ENCODE results near the gene COX8C.
"Not testable (repeated sequence)": the region's sequence is repeated elsewhere in the genome, so short reads cannot be mapped to it uniquely, and the experiment has no call there.

COX8C gene

DNA sequence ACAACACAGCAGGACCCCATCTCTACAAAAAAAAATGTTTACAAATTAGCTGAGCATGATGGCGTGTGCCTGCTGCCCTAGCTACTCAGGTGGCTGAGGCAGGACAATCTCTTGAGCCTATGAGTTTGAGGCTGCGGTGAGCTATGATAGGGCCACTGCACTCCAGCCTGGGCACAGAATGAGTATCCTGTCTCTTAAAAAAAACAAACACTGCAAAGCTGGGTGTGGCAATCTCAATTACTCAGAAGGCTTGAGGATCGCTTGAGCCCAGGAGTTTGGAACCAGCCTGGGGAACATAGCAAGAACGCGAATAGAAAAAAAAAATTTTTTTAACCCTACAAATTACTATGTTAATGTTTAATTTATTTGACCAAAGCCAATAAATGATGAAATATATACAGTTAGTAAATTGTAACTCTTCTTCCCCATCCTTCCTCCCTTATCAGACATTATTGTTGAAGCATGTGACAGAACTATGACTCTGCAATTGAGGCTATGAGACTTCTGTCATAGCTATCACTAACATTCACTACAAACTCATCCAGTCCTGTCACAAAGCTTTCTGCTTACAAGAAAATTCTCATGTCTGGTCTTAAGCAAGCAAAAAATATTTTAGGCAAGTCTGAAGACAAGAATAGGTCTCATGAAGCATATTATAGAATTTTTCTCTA is 23.9 kb upstream of the COX8C start:
- no peak for DNase-seq

DNA sequence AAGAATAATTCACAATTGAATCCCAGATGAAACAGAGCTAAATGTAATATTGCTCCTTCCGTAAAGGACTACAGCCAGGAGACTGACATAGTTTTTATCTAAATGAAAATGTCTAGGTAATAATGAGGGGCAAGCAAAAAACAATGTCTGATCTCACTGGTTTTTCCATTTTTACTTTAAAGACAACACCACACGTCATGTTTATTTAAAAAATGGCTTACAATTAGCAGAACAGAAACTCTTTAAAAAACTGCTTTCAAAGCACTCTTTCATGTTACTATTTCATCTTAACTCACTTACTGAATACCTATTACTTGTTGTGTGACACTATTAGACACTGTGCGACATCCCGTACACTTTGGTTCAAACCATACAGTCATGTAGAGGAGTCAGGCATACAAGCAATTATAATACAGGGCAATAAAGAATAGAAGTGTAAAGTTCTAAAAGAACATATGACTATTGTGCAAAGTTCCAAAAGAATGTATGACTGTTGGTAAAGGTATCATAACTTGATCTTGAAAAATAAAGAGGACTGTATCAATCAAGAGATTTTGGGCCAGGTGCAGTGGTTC is 23.3 kb upstream of the COX8C start:
- no peak for DNase-seq

DNA sequence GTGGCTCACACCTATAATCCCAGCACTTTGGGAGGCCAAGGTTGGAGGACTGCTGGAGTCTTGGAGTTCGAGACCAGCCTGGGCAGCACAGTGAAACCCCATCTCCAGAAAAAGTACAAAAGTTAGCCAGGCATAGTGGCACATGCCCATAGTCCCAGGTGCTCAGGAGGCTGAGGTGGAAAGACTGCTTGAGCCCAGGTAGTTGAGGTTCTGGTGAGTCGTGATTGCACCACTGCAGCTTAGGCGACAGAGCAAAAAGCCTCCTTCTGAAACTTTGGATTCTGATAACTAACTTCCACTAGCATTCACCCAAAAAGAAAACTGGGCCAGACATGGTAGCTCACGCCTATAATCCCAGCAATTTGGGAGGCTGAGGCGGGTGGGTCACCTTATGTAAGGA is 20.8 kb upstream of the COX8C start:
- DNase-seq, result no peak

DNA sequence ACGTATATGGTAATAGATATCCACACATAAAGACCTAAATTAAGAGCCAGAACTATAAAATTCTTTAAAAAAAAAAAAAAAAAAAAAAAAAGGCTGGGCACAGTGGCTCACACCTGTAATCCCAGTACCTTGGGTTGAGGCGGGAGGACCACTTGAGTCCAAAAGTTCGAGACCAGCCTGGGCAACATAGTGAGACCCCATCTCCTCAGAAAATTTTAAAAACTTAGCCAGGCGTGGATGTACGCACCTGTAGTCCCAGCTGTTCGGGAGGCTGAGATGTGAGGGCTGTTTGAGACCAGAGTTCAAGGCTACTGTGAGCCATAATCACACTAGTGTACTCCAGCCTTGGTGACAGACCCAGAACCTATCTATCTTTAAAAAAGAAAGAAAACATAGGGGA is 18.4 kb upstream of the COX8C start:
- DNase-seq, result no peak

DNA sequence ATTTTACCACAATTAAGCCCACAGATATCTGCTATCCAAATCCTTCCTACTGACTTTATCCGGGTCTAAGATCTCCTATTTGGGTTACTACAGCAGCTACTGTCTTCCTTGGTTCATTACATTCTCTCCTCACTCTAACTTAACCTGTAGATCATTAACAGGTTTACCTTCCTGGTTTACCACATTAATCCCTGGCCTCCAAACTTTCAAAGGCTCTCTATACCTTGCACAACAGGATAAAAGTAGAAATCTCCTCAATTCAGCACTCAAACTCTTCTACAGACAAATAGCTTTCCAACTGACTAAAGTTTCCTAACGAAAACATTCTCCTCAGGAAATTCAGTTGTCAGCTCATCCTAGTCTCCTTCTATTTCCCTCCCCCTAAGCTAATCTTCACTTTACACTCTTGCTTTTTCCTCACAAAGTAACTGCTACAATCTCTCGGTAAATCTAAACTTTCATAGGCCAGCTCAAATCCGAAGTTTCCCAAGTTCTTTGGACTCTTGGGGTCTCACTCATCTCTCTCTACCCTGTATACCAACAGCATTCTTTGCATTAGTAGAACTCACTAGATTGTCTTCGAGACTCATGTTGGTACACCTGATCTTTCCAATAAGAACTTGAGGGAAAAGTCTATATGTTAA is 16.9 kb upstream of the COX8C start:
- DNase-seq, result no peak

DNA sequence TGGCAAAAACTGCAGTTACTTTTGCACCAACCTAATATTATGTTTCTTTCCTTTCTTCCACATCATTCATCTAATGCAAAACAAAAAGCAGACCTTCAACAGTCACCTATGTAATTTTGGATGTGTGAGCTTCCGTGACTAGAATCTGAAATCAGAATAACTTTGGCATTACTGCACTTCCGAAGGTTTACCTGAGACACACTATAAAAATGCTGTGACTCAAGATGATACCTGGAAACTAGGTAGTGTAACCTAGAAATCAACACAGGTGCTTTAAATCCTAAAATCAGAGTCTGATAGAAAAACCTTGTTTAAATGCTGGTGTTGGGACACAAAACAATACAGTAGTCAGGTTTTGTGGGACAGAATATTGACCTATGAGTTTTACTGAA is 16.4 kb upstream of the COX8C start:
- no peak for DNase-seq

DNA sequence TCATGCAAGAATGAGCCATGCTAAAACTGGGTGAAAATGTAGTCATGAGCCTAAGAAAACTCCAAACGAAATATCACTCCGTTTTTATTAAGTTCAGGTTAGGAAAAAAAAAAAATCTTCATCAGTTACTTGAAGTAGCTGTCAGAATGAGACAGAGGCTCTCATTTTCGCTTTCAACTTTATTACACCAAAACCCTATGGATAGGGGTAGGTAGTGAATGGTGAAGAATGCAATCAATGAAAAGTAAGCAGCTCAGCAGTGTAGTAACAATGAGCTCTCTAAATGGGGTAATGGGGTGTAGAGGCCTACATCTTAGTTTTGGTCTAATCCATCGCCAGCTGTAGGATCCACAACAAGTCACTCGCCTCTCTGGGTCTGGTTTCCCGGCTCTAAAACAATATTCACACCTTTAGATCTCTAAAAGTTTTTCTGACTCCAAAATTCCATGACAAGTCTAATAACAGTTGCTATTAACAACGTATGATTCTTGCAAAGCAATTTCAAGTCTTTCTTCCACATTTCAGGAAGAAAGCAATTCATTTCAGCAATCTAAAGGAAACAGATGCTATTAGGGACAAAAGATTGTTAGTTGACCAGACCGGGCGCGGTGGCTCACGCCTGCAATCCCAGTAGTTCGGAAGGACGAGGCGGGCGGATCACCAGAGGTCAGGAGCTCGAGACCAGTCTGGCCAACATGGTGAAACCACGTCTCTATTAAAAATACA is 15.8 kb upstream of the COX8C start:
- DNase-seq, result no peak

DNA sequence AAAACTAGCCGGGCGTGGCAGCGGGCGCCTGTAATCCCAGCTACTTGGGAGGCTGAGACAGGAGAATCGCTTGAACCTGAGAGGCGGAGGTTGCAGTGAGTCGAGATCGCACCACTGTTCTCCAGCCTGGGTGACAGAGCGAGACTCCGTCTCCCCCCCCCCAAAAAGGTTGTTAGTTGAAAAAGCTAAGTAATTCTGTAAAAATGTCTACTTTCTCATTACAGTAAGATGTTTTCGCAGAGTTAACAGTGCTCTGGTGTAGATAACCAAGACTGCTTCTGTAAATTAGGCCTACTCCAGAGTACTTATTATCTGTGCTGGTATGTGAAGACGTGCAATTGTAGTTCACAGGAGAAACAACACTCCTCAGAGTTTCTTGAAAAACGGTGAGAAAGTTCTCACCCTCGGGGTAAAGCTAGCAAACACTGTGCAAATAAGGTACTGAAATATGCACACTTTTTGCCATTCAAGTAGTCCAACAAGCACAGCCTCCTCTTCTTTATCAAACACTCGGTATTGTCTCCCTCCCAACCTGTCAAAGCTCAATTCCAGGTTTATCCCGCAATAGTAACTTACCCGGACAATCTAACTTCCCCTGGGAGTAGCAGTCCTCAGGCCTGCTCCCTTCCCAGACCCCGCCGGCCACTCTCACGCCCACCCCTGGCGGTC is 15.1 kb upstream of the COX8C start:
- no peak for DNase-seq

DNA sequence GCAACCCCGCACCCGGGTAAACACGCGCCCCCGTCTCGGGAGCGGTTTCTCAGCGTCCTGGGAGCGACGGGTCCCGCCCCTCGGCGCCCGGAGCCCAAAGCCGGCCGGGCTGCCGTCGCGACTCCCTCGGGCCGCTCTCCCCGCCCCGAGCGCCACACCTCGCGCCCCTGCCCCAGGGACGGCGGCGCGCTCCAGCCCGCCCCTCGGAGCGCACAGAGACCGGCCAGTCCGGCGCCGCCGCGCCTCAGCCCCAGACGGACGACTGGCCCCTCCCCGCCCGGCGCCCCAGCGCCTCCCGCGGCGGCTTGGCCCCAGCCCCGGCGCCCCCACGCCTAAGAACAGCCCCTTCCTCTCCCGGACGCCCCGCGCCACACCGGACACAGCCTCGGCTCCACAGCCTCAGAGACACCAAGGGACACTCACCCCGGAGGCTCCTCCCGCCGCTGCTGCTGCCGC is 14.6 kb upstream of the COX8C start:
- peak; percentile 16 to 62 for DNase-seq

DNA sequence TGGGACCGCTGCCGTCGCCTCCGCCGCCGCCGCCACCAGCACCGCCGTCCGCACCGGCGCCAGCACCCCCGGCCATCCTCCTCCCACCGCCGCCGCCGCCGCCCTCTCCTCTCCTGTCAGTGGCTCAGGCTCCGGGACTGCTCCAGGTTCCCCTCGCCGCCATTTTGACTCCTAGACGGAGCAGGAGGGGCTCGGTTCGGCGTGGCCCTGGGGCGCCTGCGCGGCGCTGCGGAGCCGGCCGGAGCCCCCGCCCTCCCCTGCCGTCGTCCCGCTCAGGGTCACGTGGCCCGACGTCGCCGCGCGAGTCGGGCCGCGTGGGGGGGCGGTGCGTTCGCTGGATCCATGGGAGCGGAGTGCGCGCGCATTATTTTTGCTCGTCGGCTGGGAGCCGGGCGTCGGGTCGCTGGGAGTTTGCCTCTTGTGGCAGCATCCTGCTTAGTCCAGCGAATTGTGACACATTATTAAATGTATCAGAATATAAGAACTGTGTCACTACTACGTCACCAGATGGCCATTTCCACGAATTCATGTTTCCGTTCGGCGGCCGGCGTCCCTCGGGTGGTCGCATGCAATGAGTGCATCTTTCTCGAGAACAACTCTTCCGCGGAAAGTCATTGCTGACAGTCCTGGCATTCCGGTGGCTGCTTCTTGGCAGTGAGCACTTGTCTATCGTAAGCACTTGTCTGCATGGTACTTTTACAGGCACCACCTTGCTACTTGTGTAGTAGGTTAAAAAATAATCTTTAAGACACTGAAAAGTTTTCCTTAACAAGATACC is 13.9 kb upstream of the COX8C start, which contains the start of gene BTBD7:
TSS of gene BTBD7 (minus strand) at position 184 of the 778 bp plus-strand sequence. CDS start 36,985 bp downstream, outside the sequence.
- DNase-seq, result peak; percentile 97 to 98

DNA sequence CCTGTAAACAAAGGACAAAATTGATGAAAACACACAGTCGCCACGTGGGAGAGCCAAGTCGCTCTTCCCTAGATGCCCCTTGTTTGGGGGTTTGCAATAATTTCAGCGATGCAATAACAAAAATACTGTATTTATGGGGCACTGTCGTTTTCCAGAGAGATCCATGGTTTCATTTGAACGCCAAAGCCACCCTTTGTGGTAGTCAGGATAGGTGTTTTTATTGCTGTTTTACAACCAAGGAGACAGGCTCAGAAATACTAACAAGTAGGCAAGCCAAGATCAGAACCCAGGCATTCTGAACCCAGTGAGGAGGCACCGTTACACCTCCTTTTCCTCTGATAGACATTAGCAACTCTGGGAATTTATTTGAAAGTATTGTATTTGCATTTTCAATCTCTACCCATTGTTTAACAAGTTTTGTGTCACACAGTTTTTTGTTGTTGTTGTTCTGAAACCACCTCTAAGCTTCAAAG is 13.3 kb upstream of the COX8C start:
- peak in 1 of 2 experiments; percentile 13 for DNase-seq

DNA sequence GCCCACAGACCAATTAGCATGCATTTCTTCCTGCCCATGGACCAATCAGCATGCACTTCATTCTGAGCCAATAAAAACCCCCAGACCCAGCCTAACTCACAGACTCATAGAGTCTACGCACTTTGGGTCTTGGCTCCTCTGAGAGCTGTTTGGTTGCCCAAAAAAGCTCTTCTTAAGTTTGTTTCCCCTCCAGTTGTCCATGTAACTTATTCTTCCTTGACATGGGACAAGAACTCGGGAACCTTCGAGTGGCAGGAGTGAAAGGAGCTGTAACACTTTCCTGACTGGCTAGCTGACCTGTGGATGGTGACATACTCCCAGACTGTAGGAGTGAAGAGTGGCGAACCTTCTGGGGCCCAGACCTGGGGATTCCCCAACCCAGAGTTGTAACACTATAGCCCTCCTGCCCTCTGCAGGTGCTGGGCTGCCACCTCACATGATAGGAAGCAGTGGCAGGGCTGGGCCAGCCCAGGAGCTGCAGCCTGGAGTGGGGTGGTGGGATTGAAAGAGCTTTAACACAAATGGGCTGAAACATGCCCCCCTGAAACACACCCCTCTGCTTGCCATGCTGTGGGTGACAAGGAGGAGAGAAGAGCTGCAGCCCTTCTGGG is 9.7 kb upstream of the COX8C start:
- DNase-seq, result no peak

DNA sequence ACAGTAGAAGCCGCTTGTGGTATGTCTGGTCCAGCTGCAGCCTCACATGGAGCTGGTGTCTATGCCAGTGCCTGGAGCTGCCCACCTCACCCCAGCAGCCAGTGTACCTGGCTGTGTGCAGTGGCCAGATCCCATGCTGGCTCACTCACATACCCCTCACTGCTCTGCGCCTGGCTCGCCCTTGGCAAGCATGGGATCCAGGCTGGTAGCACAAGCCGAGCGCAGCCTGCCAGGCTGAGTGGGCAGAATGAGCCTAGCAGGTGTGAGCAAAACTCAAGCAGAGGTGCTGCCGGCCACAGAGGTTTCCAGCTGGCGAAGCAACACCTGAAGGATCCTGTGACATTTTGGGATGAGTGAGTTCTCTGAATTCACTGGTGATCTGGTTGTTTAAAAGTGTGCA is 9.1 kb upstream of the COX8C start:
- no peak for DNase-seq

DNA sequence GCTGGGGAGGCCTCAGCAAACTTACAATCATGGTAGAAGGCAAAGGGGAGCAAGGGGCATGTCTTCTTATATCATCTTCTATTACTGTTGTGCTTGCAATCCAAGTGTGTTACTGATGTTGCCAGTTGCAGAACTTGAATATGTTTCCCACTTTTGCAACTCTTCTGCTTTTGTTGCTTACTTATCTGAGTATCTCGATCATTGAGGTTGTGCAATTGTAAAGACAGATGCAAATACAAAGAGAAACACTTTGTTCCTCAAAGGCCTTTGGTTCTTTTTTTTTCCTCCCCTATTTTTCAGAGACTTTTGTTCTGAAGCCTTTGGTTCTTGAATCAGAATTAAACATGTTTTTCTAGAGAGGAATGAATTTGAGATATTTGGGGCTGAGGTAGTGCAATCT is 3.7 kb upstream of the COX8C start:
- DNase-seq, result no peak

DNA sequence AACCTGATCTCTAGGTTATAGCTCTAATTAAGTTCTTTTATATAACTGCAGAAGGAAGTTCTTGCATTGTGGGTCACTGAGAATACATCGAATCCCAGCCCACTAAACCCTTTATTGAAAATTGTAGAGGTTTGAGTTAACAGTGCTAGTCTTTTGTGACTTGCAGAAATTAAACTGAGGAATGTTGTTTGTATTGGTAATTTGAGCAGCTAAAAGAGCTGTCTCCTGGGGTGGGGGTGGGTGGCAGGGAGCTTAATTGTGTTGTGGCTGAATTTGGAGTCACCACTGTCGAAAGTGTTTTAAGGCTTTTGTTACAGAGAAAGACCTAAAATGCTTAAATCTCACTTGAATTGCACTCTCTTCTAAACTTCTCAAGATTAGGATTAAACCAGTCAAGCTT is 3.2 kb upstream of the COX8C start:
- DNase-seq, result peak; percentile 46 to 64

DNA sequence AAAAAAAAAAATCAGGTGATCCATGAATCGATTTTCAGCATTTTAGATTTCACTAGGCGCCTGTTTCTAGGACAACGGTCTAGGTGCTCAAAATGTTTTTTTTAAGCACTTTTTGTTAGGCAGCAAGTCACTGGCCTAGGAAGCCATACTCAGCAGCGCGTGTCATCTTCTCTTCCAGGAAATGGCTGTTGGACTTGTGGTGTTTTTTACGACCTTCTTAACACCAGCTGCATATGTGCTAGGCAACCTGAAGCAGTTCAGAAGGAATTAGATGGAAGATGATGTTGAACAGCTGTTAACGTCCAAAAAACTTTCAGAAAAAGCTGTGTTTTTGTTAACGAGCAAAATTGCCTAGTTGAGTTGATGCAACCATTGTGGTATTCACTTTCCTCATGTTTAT is 868 bp downstream of the COX8C start:
- DNase-seq, result no peak

DNA sequence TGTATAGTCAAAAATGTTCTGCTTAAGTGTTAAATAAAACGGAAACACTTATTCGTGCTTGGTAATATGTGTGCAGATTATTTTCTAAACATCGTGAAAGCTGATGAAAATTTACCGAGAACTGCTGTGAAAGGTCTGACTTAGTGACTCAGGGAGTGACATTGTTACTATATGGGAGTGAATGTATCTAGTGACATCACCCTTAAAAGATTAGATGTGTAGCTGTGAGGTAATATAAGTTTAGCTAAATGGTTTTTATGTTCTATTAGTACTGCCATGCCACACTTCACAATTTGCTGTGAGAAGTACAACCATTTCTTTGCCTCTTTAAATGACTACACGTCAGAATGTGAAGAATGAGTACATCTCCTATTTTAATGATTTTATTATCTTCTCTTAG is 1.3 kb downstream of the COX8C start:
- no peak for DNase-seq

DNA sequence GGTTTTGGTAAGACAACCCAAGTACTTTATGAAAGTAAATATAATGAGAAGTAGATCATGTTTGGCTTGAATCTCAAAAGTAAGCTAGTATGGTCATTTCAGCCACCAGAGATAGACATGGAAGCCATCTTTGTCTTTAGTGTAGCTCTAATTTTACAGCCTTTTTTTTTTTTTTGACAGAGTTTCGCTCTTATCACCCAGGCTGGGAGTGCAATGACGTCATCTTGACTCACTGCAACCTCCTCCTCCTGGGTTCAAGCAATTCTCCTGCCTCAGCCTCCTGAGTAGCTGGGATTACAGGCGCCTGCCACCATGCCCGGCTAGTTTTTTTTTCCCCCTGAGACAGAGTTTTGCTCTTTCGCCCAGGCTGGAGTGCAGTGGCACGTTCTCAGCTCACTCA is 7.9 kb downstream of the COX8C start:
- not testable (repeated sequence) for DNase-seq

DNA sequence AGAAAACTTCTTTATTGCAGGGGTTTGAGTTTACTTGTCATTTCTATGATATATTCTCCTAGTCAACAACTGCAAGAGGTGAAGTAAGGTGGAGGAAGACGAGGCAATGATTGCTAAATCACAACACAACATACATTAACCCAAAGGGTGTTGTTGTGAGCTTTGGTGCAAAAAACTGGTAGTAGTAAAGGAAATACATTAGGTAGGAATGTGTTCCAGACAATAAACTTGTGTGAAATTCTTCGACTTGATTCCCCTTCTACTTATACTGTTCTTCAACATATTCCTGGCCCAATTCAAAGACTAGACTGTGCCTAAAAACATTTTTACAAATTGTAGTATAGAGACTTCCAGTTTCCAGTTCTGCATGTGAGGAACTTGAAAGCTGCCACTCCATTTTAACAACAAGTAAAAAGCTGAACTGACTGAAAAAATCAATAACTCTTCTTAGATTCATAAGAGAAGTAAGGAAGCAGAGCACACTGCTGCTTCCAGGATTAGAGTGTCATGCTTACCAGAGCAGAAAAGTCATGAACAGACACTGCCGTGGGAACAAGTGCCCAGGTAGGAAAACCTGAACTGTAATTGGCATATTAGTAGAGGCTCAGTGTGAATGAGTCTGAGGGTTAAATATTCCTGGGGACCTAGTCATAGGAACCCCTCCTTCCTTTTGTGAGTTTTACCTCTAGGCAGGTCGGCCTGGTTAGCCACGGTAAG is 22.2 kb downstream of the COX8C start:
- no peak for DNase-seq

DNA sequence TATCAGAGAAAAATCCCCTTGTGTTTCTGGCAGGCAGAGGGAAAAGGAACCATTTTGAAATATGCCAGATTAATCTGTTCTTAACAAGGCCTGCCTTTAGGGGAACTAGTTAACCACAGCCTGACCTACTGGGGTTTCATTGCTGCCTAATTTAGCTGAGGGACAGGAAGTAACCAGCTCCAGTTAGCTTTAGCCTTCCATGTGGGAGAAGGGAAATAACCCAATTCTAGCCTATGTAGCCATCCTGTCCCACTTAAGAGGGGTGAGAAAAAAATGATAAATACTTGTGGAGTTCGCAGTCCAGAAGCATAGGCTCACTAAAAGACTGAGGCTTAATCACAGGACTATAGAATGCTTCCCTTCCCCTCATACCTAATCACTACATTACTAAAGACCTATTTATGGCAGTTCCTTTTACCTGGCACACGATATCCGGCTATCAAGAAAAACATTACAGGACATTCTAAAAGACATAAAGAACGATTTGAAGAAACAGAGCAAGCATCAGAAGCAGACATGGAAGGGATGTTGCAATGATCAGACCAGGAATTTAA is 22.8 kb downstream of the COX8C start:
- no peak for DNase-seq

DNA sequence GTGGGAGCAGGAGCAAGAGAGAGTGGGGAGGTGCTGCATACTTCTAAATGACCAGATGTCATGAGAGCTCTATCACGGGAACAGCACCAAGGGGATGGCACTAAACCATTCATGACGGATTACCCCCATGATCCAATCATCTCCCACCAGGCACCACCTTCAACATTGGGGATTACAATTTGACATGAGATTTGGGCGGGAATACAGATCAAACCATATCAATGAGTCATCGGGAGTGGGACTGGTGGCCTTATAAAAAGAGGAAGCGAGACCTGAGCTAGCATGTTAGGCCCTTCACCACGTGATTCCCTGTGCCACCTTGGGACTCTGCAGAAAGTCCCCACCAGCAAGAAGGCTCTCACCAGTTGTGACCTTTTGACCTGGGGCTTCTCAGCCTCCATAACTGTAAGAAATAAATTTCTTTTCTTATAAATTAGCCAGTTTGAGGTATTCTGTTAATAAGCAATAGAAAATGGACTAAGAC is 28.7 kb downstream of the COX8C start:
- no peak for DNase-seq
